GM10266 (cell line): ENCODE data around the gene TRAF3IP1.
A peak's percentile ranks its signal among the peaks of the same experiment; 100 is the strongest.
"Not testable (repeated sequence)": the region's sequence is repeated elsewhere in the genome, so short reads cannot be mapped to it uniquely, and the experiment has no call there.

Experiments
- DNase-seq: peaks from one replicate; pipeline ENCODE4 v3.0.0; 2012; ENCODE audit errors: extremely low spot score
- CTCF ChIP-seq: IDR thresholded peaks from 2 replicates; pipeline ENCODE4 v1.5.1; 2012; ENCODE audit warnings: mild to moderate bottlenecking, low read depth; ENCODE audit not compliant: control insufficient read depth, insufficient read depth; ENCODE audit errors: missing control alignments

The TRAF3IP1 gene

GRCh38 chr2:238359403-238359802 lies 39.1 kb downstream of the TRAF3IP1 start:
- DNase-seq, result no peak
- TF ChIP-seq CTCF, result no peak

GRCh38 chr2:238361877-238362276 lies 41.6 kb downstream of the TRAF3IP1 start:
- TF ChIP-seq CTCF, result no peak
- no peak for DNase-seq

DNA sequence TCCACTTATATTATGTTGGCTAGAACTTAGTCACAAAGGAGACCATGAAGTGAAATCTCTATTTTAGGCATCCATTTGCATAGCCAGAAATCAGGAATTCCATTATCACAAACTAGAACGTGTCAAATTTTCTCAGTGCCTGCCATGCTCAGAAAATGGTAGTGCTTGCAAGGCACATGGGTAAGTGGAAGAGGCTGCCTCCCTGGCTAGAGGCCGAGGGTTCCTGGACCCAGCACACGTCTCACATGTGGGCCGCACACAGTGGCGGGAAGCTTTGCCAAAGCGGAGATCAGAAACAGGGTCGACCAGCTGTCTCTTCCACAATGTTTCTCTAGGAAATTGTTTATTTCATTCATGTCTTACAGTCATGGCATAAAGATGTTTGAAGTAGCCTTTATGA lies 42.3 kb downstream of the TRAF3IP1 start:
- DNase-seq, result no peak
- no peak for TF ChIP-seq CTCF

DNA sequence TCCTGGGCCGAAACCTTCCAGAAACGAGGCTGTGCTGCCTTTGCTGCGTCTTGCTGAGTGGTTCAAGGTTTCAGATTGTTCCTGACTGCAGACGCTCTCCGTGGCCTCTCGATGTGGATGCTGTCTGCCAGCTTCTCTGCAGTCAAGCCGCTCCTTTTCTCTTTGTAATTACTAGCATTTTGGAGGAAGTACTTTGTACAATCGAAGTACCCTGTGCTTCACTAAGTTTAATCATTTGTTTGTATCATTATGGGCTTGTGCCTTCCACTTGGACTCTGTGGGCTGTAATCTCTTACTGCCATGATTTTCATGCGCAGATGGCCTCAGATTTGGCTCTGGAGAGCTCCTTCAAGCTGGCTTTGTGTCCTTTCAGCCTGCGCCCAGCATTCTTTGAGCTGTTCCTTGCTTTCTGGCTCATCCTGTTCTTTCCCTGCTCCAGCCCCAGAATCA lies 49.3 kb downstream of the TRAF3IP1 start:
- TF ChIP-seq CTCF, result no peak
- DNase-seq, result no peak

DNA sequence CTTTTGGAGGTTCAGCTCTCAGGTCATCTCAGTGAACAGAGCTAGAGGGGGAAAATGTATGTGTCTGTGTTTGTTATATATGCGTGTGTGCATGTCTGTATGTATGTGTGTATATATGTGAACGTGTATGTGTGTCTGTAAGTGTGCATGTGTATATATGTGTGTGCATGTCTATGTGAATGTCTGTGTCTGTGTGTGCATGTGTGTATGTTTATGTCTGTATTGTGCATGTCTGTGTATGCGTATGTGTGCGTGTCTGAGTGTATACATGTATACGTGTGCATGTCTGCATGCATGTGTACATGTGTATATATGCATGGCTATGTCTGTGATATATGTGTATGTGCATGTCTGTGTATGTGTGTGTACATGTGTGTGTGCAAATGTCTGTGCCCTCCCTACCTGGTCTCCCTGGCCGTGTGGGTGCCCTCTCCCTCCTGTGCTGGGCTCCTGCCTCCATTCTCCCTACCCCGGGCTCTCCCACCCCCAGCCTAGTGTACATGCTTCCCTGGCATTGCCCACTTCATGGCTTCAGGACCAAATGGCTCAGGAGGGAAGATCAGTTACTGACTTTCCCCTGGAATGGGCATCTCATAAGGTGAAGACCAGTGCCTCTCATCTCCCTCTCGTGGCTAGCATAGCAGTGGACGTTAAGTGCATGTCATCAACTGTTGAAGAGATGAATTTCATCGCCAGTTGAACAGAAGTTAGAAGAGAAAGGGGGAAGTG lies 49.9 kb downstream of the TRAF3IP1 start:
- no peak for TF ChIP-seq CTCF

DNA sequence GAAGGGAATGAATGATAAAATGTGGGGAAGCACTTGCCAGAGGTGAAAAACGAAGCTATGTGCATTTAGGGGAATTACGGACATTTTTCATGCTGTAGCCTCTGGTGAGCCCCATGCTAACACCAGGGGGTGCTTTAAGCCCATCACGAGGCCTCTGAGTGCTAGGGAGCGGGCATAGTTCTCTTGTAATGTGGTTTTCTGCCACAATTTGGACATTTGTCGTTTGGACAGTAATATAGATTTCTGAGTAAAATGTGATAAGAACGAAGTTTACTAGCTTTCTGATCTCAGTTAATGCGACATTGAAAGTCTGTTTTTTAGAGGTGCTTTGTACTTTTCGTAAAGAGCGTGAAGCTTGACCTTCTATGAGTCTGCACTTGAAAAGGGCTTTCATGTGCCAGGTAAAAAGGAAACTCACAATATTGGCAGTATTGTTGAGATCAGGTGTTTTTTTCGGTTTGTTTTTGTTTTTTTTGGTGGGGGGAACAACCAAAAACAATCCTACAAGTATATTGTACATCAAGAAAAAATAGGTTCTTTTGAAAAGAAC lies 50.6 kb downstream of the TRAF3IP1 start:
- TF ChIP-seq CTCF, result peak; percentile 80

More for the DNA sequence above, 49.9 kb downstream of the TRAF3IP1 start:
- DNase-seq, result no peak

DNA sequence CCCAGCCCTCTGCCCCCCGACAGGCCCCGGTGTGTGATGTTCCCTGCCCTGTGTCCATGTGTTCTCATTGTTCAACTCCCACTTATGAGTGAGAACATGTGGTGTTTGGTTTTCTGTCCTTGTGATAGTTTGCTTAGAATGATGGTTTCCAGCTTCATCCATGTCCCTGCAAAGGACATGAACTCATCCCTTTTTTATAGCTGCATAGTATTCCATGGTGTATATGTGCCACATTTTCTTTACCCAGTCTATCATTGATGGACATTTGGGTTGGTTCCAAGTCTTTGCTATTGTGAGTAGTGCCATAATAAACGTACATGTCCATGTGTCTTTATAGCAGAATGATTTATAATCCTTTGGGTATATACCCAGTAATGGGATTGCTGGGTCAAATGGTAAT lies 52.0 kb downstream of the TRAF3IP1 start:
- DNase-seq, result not testable (repeated sequence)

More for the DNA sequence above, 50.6 kb downstream of the TRAF3IP1 start:
- peak; percentile 63 for DNase-seq

- no peak for DNase-seq
- no peak for TF ChIP-seq CTCF
Observed at GRCh38 chr2:238376884-238377391, 56.6 kb downstream of the TRAF3IP1 start.
